GM12892 (cell line): Measurements from ENCODE around the gene PALB2.
A peak's percentile ranks its signal among the peaks of the same experiment; 100 is the strongest.
"Not testable (repeated sequence)": the region's sequence is repeated elsewhere in the genome, so short reads cannot be mapped to it uniquely, and the experiment has no call there.

Experiments used
- DNase-seq: peaks from one replicate; pipeline ENCODE4 v3.0.0; 2011; ENCODE audit not compliant: insufficient read length
- FAIRE-seq: peaks from 2 replicates; lab custom pipeline; 2011; peaks lifted over from hg19 to GRCh38; lab: Jason Lieb, UNC
- POLR2A ChIP-seq: IDR thresholded peaks from 2 replicates; pipeline ENCODE4 v1.6.1; 2011; ENCODE audit warnings: low read depth, low read length, control low read depth
- POLR2AphosphoS5 ChIP-seq: IDR thresholded peaks from 2 replicates; pipeline ENCODE4 v1.6.1; 2011; ENCODE audit warnings: low read depth, low read length, control low read depth
- TAF1 ChIP-seq: IDR thresholded peaks from 2 replicates; pipeline ENCODE4 v1.6.1; 2011; ENCODE audit warnings: low read depth, mild to moderate bottlenecking, control low read depth, low read length, borderline replicate concordance

The PALB2 gene

GRCh38 chr16:23634461-23635036 is 6.6 kb downstream of the PALB2 start:
- no peak for FAIRE-seq
- DNase-seq: no peak
- TF ChIP-seq POLR2AphosphoS5 (no peak), TAF1 (no peak), POLR2A (no peak)

GRCh38 chr16:23631874-23632273 is 9.2 kb downstream of the PALB2 start:
- not testable (repeated sequence) for FAIRE-seq, DNase-seq

- TF ChIP-seq TAF1 (no peak), POLR2A (no peak), POLR2AphosphoS5 (no peak)
- FAIRE-seq (no peak), DNase-seq (no peak)
Measured at GRCh38 chr16:23629516-23629915, 11.6 kb downstream of the PALB2 start.

- FAIRE-seq (no peak), DNase-seq (no peak)
- TF ChIP-seq POLR2A (no peak), TAF1 (no peak), POLR2AphosphoS5 (no peak)
Measured at GRCh38 chr16:23624092-23624491, 17.0 kb downstream of the PALB2 start.

GRCh38 chr16:23615805-23616204 is 25.3 kb downstream of the PALB2 start:
- DNase-seq: no peak
- TF ChIP-seq POLR2A (no peak), TAF1 (no peak), POLR2AphosphoS5 (no peak)

GRCh38 chr16:23611936-23612335 is 29.2 kb downstream of the PALB2 start:
- FAIRE-seq (no peak), DNase-seq (no peak)
- TF ChIP-seq TAF1 (no peak), POLR2A (no peak), POLR2AphosphoS5 (no peak)

More at GRCh38 chr16:23615805-23616204, 25.3 kb downstream of the PALB2 start:
- FAIRE-seq: no peak

GRCh38 chr16:23610905-23611304 is 30.2 kb downstream of the PALB2 start:
- not testable (repeated sequence) for FAIRE-seq, DNase-seq

GRCh38 chr16:23609929-23610328 is 31.2 kb downstream of the PALB2 start:
- TF ChIP-seq TAF1 (no peak), POLR2AphosphoS5 (no peak), POLR2A (no peak)
- no peak for FAIRE-seq

GRCh38 chr16:23608194-23608593 is 32.9 kb downstream of the PALB2 start:
- no peak for FAIRE-seq
- no peak for DNase-seq
- TF ChIP-seq POLR2AphosphoS5: no peak
- TF ChIP-seq TAF1: no peak
- no peak for TF ChIP-seq POLR2A

More at GRCh38 chr16:23609929-23610328, 31.2 kb downstream of the PALB2 start:
- DNase-seq: no peak

- no peak for FAIRE-seq
Measured at GRCh38 chr16:23607726-23608125, 33.4 kb downstream of the PALB2 start.

GRCh38 chr16:23597003-23597756 is 43.9 kb downstream of the PALB2 start:
- DNase-seq: no peak
- peak; percentile 14 for FAIRE-seq
- TF ChIP-seq POLR2AphosphoS5 (no peak), TAF1 (no peak), POLR2A (no peak)

More at GRCh38 chr16:23607726-23608125, 33.4 kb downstream of the PALB2 start:
- TF ChIP-seq TAF1 (no peak), POLR2A (no peak), POLR2AphosphoS5 (no peak)
- DNase-seq: no peak
